Prostate gland (tissue), 2 donors: ENCODE results near the gene CSRNP2. TPM values are rescaled to one million over a fixed set of nuclear protein-coding genes. Genes with fewer than 3 reads are reported as not detected.
"Not testable (repeated sequence)": the region's sequence is repeated elsewhere in the genome, so short reads cannot be mapped to it uniquely, and the experiment has no call there.

Experiments used
- DNase-seq: peaks from one replicate; pipeline ENCODE4 v3.0.0-alpha.2; 2019; ENCODE audit warnings: low spot score
- H3K27ac ChIP-seq, 2 donors: fragments of 200-600 bp; sonication (generic); 2 replicates each; pipeline ENCODE4 v1.5.1; 2017 to 2019
- H3K27me3 ChIP-seq: fragments of 200-600 bp; sonication (generic); replicated peaks from 2 replicates; pipeline ENCODE4 v1.5.1; 2019; ENCODE audit not compliant: insufficient read depth
- H3K36me3 ChIP-seq, 2 donors: fragments of 200-600 bp; sonication (generic); 1 replicate in 1 of 2; 2 replicates in 1 of 2; pipeline versions ENCODE4 v1.5.1 to v1.8.1; 2017 to 2019
- H3K4me1 ChIP-seq: fragments of 200-600 bp; sonication (generic); replicated peaks from 2 replicates; pipeline ENCODE4 v1.5.1; 2019
- H3K4me3 ChIP-seq, 2 donors: fragments of 200-600 bp; sonication (generic); 2 replicates each; pipeline ENCODE4 v1.5.1; 2017 to 2019
- H3K9me3 ChIP-seq: fragments of 200-600 bp; sonication (generic); 2 replicates; pipeline ENCODE4 v1.5.1; 2017
- POLR2A ChIP-seq: fragments of 450-650 bp; IDR thresholded peaks from one replicate; pipeline ENCODE4 v1.6.1; 2016; ENCODE audit warnings: antibody characterized with exemption, mild to moderate bottlenecking
- POLR2AphosphoS5 ChIP-seq: sonication (generic); formaldehyde crosslinking; IDR thresholded peaks from one replicate; pipeline ENCODE4 v1.6.1; 2017; ENCODE audit warnings: antibody characterized with exemption
- WGBS: methylation state at CpG from one replicate; pipeline ENCODE4 v1.1.5; 2018; 5-methylcytosine and 5-hydroxymethylcytosine counted together
- intact Hi-C: fragments of 100-400 bp; cut with DNase I; formaldehyde crosslinking; loops from one replicate; pipeline ENCODE4 v1.14.2; 2022
- total RNA-seq, 2 donors: library from RNA; depleted of rRNA; stranded (reverse); fragments of >200 nt; gene quantifications; one replicate each; pipeline ENCODE4 v1.1.0, GENCODE V29; 2016
- TF ChIP-seq, protein P1 (sequence below), 4 experiments: fragments of 200-600 bp in 2 of 4; fragments of 450-650 bp in 2 of 4; sonication (generic) in 2 of 4; IDR thresholded peaks; 1 replicate in 3 of 4; 2 replicates in 1 of 4; pipeline ENCODE4 v1.5.1; 2016 to 2019; ENCODE audit warnings: antibody characterized with exemption in 4 of 4, mild to moderate bottlenecking in 2 of 4, moderate library complexity in 2 of 4

CSRNP2 gene
- total RNA-seq, 2 donors from 2014 or later = 27.3 to 46.1 TPM

DNA sequence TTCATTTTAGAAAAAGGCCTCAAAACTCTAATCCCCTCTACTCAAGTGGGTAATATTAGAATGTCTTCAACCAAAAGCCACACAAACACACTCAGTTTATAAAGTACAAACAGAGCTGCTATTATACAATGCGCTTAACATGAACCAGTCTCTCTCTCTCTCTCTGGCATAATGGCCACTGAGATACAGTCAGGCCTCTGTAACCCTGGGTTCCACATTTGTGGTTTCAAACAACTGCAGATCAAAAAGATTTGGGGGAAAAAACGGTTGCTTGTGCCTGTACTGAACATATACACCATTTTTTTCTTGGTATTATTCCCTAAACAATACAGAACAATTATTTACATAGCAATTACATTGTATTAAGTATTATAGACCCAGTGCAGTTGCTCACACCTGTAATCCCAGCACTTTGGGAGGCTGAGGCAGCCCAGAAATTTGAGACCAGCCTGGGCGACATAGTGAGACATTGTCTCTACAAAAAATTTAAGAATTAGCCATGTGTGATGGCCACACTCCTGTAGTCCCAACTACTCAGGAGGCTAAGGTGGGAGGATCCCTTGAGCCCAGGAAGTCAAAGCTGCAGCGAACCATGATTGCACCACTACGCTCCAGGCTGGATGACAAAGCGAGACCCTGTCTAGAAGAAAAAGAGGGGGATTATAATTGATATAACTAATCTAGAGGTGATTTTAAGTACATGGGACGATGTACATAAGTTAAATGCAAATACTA, 62.8 kb downstream of the CSRNP2 start:
- no peak overlapping the region for H3K4me3 ChIP-seq
- H3K36me3 ChIP-seq = no peaks in the 10 kb centered on the region
- no peaks in the 10 kb centered on the region for H3K9me3 ChIP-seq
- H3K27me3 ChIP-seq = no peaks in the 10 kb centered on the region
- H3K27ac ChIP-seq = no peak overlapping the region
- 82% methylated on average over 7 of the region's 7 CpGs for WGBS
- peaks cover 3% of the 10 kb centered on the region for H3K4me1 ChIP-seq
- intact Hi-C loops = no loop called here
- DNase-seq = no peak
- TF ChIP-seq POLR2A = no peak
- TF ChIP-seq POLR2AphosphoS5 = no peak
- TF ChIP-seq, protein P1, sequence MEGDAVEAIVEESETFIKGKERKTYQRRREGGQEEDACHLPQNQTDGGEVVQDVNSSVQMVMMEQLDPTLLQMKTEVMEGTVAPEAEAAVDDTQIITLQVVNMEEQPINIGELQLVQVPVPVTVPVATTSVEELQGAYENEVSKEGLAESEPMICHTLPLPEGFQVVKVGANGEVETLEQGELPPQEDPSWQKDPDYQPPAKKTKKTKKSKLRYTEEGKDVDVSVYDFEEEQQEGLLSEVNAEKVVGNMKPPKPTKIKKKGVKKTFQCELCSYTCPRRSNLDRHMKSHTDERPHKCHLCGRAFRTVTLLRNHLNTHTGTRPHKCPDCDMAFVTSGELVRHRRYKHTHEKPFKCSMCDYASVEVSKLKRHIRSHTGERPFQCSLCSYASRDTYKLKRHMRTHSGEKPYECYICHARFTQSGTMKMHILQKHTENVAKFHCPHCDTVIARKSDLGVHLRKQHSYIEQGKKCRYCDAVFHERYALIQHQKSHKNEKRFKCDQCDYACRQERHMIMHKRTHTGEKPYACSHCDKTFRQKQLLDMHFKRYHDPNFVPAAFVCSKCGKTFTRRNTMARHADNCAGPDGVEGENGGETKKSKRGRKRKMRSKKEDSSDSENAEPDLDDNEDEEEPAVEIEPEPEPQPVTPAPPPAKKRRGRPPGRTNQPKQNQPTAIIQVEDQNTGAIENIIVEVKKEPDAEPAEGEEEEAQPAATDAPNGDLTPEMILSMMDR (IDR thresholded peaks at IDR 0.05) = no peak

DNA sequence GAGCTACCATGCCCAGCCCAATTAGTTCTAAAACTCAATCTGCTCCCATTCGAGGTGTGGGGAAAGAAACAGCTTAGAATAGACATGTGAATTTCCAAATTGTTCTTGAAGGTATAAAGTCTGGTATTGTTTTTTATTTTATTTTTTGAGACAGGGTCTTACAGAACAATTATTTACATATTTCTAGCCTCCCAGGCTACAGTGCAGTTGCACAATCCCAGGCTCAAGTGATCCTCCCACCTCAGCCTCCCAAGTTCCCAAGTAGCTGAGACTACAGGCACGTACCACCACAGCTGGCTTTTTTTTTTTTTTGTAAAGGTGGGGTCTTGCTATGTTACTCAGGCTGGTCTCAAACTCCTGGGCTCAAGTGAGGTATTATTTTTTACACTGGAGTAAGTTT, 63.5 kb downstream of the CSRNP2 start:
- Histone ChIP-seq H3K27ac (no peak overlapping the region), H3K9me3 (no peaks in the 10 kb centered on the region), H3K36me3 (no peaks in the 10 kb centered on the region), H3K4me3 (no peak overlapping the region), H3K4me1 (peaks cover 3% of the 10 kb centered on the region), H3K27me3 (no peaks in the 10 kb centered on the region)
- intact Hi-C loops = no loop called here
- TF ChIP-seq POLR2A (no peak), POLR2AphosphoS5 (no peak)
- TF ChIP-seq, protein P1 (IDR thresholded peaks at IDR 0.05) = no peak
- WGBS = 90% methylated on average over 2 of the region's 2 CpGs
- no peak for DNase-seq

DNA sequence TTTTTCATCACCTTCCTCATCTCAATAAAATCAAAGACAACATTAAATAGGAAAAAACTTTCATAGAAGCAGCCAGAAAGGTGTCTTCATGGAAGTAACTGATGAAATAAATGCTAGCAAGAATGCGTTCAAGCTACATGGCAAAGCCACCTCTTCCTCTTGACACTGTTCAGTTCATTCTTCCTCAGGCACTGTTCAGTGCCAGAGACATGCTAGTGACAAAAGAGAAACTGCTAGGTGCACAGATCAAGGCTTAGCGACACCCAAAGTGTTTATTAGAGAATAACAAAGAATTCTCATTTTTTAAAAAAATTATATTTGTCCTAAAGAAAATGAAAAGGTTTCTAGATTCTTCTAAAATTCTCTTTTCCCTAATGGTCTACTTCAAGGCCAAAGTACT, 64.4 kb downstream of the CSRNP2 start:
- intact Hi-C loops = no loop called here
- no peaks in the 10 kb centered on the region for H3K9me3 ChIP-seq
- no peak overlapping the region for H3K27ac ChIP-seq
- peaks cover 3% of the 10 kb centered on the region for H3K4me1 ChIP-seq
- 96% methylated on average over 2 of the region's 2 CpGs for WGBS
- H3K4me3 ChIP-seq = no peak overlapping the region
- TF ChIP-seq, protein P1 (IDR thresholded peaks at IDR 0.05) = no peak
- no peak for TF ChIP-seq POLR2A
- no peak for TF ChIP-seq POLR2AphosphoS5
- no peaks in the 10 kb centered on the region for H3K27me3 ChIP-seq
- no peak for DNase-seq
- H3K36me3 ChIP-seq = no peaks in the 10 kb centered on the region

DNA sequence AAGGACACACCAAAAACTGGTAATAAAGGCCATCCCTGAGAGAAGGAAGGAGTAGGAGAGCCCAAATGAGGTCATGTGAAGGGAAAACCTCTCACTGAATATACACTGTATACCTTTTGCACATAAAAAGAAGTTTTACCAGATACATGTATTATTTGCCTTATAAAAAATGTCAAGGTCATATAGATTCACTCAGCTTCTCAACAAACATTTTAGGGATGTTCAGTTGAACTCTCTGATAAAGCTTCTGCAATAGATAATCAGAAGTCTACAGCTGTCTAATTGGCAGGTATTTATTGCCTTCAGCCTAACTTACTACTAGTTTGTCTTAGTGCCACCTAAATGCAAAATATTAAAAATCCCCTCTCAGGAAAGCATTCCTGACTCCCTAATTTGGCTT, 65.9 kb downstream of the CSRNP2 start:
- H3K4me1 ChIP-seq = no peaks in the 10 kb centered on the region
- intact Hi-C loops = no loop called here
- H3K27me3 ChIP-seq = no peaks in the 10 kb centered on the region
- DNase-seq = no peak
- TF ChIP-seq, protein P1 (IDR thresholded peaks at IDR 0.05) = no peak
- TF ChIP-seq POLR2AphosphoS5 (no peak), POLR2A (no peak)
- no peaks in the 10 kb centered on the region for H3K9me3 ChIP-seq
- no peak overlapping the region for H3K4me3 ChIP-seq
- H3K36me3 ChIP-seq = no peaks in the 10 kb centered on the region
- H3K27ac ChIP-seq = no peak overlapping the region

DNA sequence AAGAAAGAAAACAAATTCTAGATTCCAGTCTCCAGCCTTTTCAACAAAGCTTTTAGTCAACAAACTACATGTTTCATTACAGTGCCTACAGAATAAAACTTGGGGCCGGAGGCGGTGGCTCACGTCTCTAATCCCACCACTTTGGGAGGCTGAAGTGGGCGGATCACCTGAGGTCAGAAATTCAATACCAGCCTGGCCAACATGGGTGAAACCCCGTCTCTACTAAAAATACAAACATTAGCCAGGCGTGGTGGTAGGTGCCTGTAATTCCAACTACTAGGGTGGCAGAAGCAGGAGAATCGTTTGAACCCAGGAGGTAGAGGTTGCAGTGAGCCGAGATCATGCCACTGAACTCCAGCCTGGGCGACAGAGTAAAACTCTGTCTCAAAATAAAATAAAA, 68.9 kb downstream of the CSRNP2 start:
- intact Hi-C loops, H3K4me3 ChIP-seq, H3K9me3 ChIP-seq, H3K27ac ChIP-seq, DNase-seq, H3K27me3 ChIP-seq, H3K36me3 ChIP-seq, H3K4me1 ChIP-seq: not testable (repeated sequence)
- WGBS = 79% methylated on average over 9 of the region's 9 CpGs
